ENCODE data around the gene STRN4. TPM values are rescaled to one million over a fixed set of nuclear protein-coding genes. Genes with fewer than 3 reads are reported as not detected.

Gene STRN4
- polyA plus RNA-seq, 1 donor from 2014 or later = 153 TPM

DNA sequence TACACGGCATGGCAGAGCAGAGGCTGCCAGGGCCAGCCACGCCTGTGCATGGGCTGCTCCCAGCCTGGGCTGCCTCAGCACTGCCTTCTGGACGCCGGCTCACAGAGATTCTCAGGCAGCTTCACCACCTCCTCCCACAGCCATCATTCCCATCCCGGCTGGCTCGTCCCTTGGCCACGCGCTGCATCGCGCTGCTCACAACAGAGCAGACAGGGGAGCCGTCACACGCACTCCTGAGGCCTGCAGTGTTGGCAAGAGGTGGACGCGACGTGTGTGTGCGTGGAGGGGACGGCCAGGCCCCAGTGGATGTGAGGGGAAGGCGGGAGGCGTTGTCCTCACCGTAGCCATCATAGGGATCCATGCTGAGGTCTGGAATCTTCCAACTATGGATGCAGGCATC, 21.8 kb downstream of the STRN4 start:
- H3K4me2 ChIP-seq (ENCODE audit: low read length) = no peak overlapping the region
- no peaks in the 10 kb centered on the region for H3K79me2 ChIP-seq (replicated peaks; ENCODE audit: insufficient read depth, low read length)
- TF ChIP-seq SMC3 (conservative IDR thresholded peaks at IDR 0.05; ENCODE audit: poor library complexity) (no peak), EP300 (conservative IDR thresholded peaks at IDR 0.05; ENCODE audit: poor library complexity, severe bottlenecking) (no peak), RAD21 (conservative IDR thresholded peaks at IDR 0.05) (no peak), MXI1 (conservative IDR thresholded peaks at IDR 0.05; ENCODE audit: poor library complexity, severe bottlenecking) (no peak), EZH2 (IDR thresholded peaks at IDR 0.05; ENCODE audit: borderline replicate concordance, insufficient read depth, low read length, poor library complexity, severe bottlenecking) (no peak), POLR2AphosphoS5 (IDR thresholded peaks at IDR 0.05) (no peak), TAF1 (IDR thresholded peaks at IDR 0.05; ENCODE audit: low read depth) (no peak)
- TF ChIP-seq, protein P1, sequence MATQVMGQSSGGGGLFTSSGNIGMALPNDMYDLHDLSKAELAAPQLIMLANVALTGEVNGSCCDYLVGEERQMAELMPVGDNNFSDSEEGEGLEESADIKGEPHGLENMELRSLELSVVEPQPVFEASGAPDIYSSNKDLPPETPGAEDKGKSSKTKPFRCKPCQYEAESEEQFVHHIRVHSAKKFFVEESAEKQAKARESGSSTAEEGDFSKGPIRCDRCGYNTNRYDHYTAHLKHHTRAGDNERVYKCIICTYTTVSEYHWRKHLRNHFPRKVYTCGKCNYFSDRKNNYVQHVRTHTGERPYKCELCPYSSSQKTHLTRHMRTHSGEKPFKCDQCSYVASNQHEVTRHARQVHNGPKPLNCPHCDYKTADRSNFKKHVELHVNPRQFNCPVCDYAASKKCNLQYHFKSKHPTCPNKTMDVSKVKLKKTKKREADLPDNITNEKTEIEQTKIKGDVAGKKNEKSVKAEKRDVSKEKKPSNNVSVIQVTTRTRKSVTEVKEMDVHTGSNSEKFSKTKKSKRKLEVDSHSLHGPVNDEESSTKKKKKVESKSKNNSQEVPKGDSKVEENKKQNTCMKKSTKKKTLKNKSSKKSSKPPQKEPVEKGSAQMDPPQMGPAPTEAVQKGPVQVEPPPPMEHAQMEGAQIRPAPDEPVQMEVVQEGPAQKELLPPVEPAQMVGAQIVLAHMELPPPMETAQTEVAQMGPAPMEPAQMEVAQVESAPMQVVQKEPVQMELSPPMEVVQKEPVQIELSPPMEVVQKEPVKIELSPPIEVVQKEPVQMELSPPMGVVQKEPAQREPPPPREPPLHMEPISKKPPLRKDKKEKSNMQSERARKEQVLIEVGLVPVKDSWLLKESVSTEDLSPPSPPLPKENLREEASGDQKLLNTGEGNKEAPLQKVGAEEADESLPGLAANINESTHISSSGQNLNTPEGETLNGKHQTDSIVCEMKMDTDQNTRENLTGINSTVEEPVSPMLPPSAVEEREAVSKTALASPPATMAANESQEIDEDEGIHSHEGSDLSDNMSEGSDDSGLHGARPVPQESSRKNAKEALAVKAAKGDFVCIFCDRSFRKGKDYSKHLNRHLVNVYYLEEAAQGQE (IDR thresholded peaks at IDR 0.05; ENCODE audit: borderline replicate concordance) = no peak
- TF ChIP-seq, protein P2, sequence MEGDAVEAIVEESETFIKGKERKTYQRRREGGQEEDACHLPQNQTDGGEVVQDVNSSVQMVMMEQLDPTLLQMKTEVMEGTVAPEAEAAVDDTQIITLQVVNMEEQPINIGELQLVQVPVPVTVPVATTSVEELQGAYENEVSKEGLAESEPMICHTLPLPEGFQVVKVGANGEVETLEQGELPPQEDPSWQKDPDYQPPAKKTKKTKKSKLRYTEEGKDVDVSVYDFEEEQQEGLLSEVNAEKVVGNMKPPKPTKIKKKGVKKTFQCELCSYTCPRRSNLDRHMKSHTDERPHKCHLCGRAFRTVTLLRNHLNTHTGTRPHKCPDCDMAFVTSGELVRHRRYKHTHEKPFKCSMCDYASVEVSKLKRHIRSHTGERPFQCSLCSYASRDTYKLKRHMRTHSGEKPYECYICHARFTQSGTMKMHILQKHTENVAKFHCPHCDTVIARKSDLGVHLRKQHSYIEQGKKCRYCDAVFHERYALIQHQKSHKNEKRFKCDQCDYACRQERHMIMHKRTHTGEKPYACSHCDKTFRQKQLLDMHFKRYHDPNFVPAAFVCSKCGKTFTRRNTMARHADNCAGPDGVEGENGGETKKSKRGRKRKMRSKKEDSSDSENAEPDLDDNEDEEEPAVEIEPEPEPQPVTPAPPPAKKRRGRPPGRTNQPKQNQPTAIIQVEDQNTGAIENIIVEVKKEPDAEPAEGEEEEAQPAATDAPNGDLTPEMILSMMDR (IDR thresholded peaks at IDR 0.05; ENCODE audit: poor library complexity, severe bottlenecking) = no peak
- no peaks in the 10 kb centered on the region for H3K27me3 ChIP-seq (ENCODE audit: insufficient read depth, low read depth, low read length)
- H3K27ac ChIP-seq (ENCODE audit: low read length) = no peak overlapping the region
- H2AFZ ChIP-seq (ENCODE audit: low read depth, low read length) = no peak overlapping the region
- no peaks in the 10 kb centered on the region for H3K9me3 ChIP-seq (ENCODE audit: low read length)
- no peak overlapping the region for H3K9ac ChIP-seq (ENCODE audit: low read length)
- H3K36me3 ChIP-seq (ENCODE audit: insufficient read depth, low read length) = peaks cover 3% of the 10 kb centered on the region
- H3F3A ChIP-seq (ENCODE audit: insufficient read depth, low read length, poor library complexity, severe bottlenecking) = no peaks in the 10 kb centered on the region
- H3K9me2 ChIP-seq (ENCODE audit: insufficient read depth, low read length) = no peaks in the 10 kb centered on the region
- no peak overlapping the region for H3K4me3 ChIP-seq (ENCODE audit: low read length)
- no peaks in the 10 kb centered on the region for H4K20me1 ChIP-seq (ENCODE audit: insufficient read depth)

DNA sequence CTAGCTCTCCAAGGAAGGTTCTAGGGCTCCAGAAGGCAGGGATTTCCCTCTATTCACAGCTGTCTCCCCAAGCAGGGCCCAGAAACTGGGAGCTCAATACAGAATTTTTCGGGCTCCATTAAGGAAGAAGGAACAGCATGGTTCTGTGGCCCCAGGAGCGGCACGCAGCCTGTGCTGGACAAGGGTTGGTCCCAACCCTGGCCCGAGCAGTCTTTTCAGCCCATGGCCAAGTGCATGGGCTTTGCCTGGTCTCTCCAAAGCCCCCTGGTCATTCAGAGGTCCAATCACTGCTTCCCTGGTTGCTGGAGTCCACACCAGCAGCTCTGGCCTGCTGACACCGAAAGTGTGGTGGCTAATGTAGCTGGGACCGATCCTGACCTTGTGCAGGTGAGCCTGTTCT, 22.8 kb downstream of the STRN4 start:
- Histone ChIP-seq H3K9ac (ENCODE audit: low read length) (no peak overlapping the region), H3K79me2 (replicated peaks; ENCODE audit: insufficient read depth, low read length) (no peaks in the 10 kb centered on the region), H3K27ac (ENCODE audit: low read length) (no peak overlapping the region), H3K9me3 (ENCODE audit: low read length) (no peaks in the 10 kb centered on the region), H4K20me1 (ENCODE audit: insufficient read depth) (no peaks in the 10 kb centered on the region), H3K36me3 (ENCODE audit: insufficient read depth, low read length) (peaks cover 3% of the 10 kb centered on the region), H3K4me3 (ENCODE audit: low read length) (no peak overlapping the region), H3K27me3 (ENCODE audit: insufficient read depth, low read depth, low read length) (no peaks in the 10 kb centered on the region), H3K9me2 (ENCODE audit: insufficient read depth, low read length) (no peaks in the 10 kb centered on the region), H2AFZ (ENCODE audit: low read depth, low read length) (no peak overlapping the region), H3K4me2 (ENCODE audit: low read length) (no peak overlapping the region), H3F3A (ENCODE audit: insufficient read depth, low read length, poor library complexity, severe bottlenecking) (no peaks in the 10 kb centered on the region)
- TF ChIP-seq RAD21 (conservative IDR thresholded peaks at IDR 0.05) (no peak), EP300 (conservative IDR thresholded peaks at IDR 0.05; ENCODE audit: poor library complexity, severe bottlenecking) (no peak), EZH2 (IDR thresholded peaks at IDR 0.05; ENCODE audit: borderline replicate concordance, insufficient read depth, low read length, poor library complexity, severe bottlenecking) (no peak), POLR2AphosphoS5 (IDR thresholded peaks at IDR 0.05) (no peak), TAF1 (IDR thresholded peaks at IDR 0.05; ENCODE audit: low read depth) (no peak), SMC3 (conservative IDR thresholded peaks at IDR 0.05; ENCODE audit: poor library complexity) (no peak), MXI1 (conservative IDR thresholded peaks at IDR 0.05; ENCODE audit: poor library complexity, severe bottlenecking) (no peak)
- TF ChIP-seq, protein P1 (IDR thresholded peaks at IDR 0.05; ENCODE audit: borderline replicate concordance) = no peak

All from neural cell (in vitro differentiated cells).